Brain pericyte (primary cell): Measurements from ENCODE around the gene PSMD1.
"Not testable (repeated sequence)": the region's sequence is repeated elsewhere in the genome, so short reads cannot be mapped to it uniquely, and the experiment has no call there.

Experiments
- DNase-seq: peaks from one replicate; pipeline ENCODE4 v3.0.0-alpha.2; 2012; ENCODE audit warnings: low read depth, low spot score

PSMD1 gene

GRCh38 chr2:231053846-231054245, 2.8 kb upstream of the PSMD1 start:
- DNase-seq, result no peak

- DNase-seq, result no peak
Measured at GRCh38 chr2:231057590-231057989, 923 bp downstream of the PSMD1 start.

- no peak for DNase-seq
Measured at GRCh38 chr2:231058761-231059550, 2.3 kb downstream of the PSMD1 start.

GRCh38 chr2:231059756-231060155, 3.1 kb downstream of the PSMD1 start:
- no peak for DNase-seq

GRCh38 chr2:231062776-231063175, 6.1 kb downstream of the PSMD1 start:
- DNase-seq, result no peak

GRCh38 chr2:231063347-231063746, 6.7 kb downstream of the PSMD1 start:
- DNase-seq, result no peak

- no peak for DNase-seq
Measured at GRCh38 chr2:231065966-231066365, 9.3 kb downstream of the PSMD1 start.

GRCh38 chr2:231067531-231067930, 10.9 kb downstream of the PSMD1 start:
- DNase-seq, result not testable (repeated sequence)

- DNase-seq, result no peak
Measured at GRCh38 chr2:231068525-231069222, 12.0 kb downstream of the PSMD1 start.

- DNase-seq, result no peak
Measured at GRCh38 chr2:231069379-231070054, 12.8 kb downstream of the PSMD1 start.

- DNase-seq, result no peak
Measured at GRCh38 chr2:231084565-231084964, 27.9 kb downstream of the PSMD1 start.

GRCh38 chr2:231088754-231089153, 32.1 kb downstream of the PSMD1 start:
- no peak for DNase-seq

GRCh38 chr2:231093933-231094332, 37.3 kb downstream of the PSMD1 start:
- no peak for DNase-seq

- no peak for DNase-seq
Measured at GRCh38 chr2:231094736-231095346, 38.2 kb downstream of the PSMD1 start.

GRCh38 chr2:231099918-231100317, 43.3 kb downstream of the PSMD1 start:
- DNase-seq, result no peak

GRCh38 chr2:231100321-231100720, 43.7 kb downstream of the PSMD1 start:
- DNase-seq, result not testable (repeated sequence)

- no peak for DNase-seq
Measured at GRCh38 chr2:231100990-231101389, 44.3 kb downstream of the PSMD1 start.

- DNase-seq, result no peak
Measured at GRCh38 chr2:231102772-231103171, 46.1 kb downstream of the PSMD1 start.

GRCh38 chr2:231104115-231104713, 47.5 kb downstream of the PSMD1 start:
- peak; percentile 36 for DNase-seq

- DNase-seq, result peak; percentile 31
Measured at GRCh38 chr2:231110551-231110950, 53.9 kb downstream of the PSMD1 start.

GRCh38 chr2:231111987-231112386, 55.3 kb downstream of the PSMD1 start:
- DNase-seq, result no peak

- DNase-seq, result no peak
Measured at GRCh38 chr2:231113489-231113888, 56.8 kb downstream of the PSMD1 start.
